Hepatocyte (in vitro differentiated cells): ENCODE data around the gene PROM2.

Source experiments
- CTCF ChIP-seq: fragments of 200-600 bp; sonication (generic); IDR thresholded peaks from 2 replicates; pipeline ENCODE4 v1.5.1; 2016; ENCODE audit warnings: antibody characterized with exemption, mild to moderate bottlenecking; ENCODE audit not compliant: poor library complexity
- EZH2 ChIP-seq: fragments of 200-600 bp; sonication (generic); IDR thresholded peaks from 2 replicates; pipeline ENCODE4 v1.6.1; 2016; ENCODE audit warnings: antibody characterized with exemption, mild to moderate bottlenecking, borderline replicate concordance

GRCh38 chr2:95323347-95324155, 49.3 kb downstream of the PROM2 start:
- TF ChIP-seq CTCF, result peak; percentile 34
- no peak for TF ChIP-seq EZH2
